GM13977 (cell line): ENCODE measurements around the gene SYPL2.

ENCODE experiments used
- DNase-seq: peaks from one replicate; pipeline ENCODE4 v3.0.0; 2012; ENCODE audit warnings: low spot score
- CTCF ChIP-seq: IDR thresholded peaks from 2 replicates; pipeline ENCODE4 v1.5.1; 2012; ENCODE audit warnings: mild to moderate bottlenecking, control low read depth; ENCODE audit not compliant: insufficient read depth; ENCODE audit errors: extremely low read depth, missing control alignments
- in situ Hi-C: fragments of 300-500 bp; cut with MboI; formaldehyde crosslinking; loops from one replicate; pipeline ENCODE4 v1.12.0; 2022; ENCODE audit warnings: low sequenced_read_pairs, low pct_unique_long_range_greater_than_20kb, mixed read lengths, inconsistent platforms; ENCODE audit not compliant: unreplicated experiment

The SYPL2 gene

DNA sequence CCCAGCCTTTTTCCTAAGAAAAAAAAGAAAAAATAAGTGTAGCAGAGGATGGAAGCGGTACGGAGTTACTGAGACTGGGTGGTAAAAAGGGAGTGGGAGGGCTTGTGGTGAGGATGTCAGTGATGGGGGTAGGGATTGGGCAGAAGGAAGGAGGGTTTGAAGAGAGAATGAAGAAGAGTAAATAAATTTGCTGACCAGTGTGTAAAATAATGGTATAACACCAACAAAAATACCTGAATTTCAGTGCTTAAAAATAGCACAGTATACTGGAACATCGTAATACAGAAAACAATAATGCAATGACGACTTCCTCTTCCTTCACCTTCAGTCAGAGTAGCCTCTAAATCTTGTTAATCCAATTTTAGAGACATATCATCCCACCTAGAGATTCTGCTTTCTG is 18.8 kb upstream of the SYPL2 start:
- no peak for TF ChIP-seq CTCF
- DNase-seq, result no peak
- in situ Hi-C loops, result no loop called here

- TF ChIP-seq CTCF, result no peak
- DNase-seq, result no peak
- in situ Hi-C loops, result no loop called here
Measured at GRCh38 chr1:109454497-109455133, 11.7 kb upstream of the SYPL2 start.

GRCh38 chr1:109457819-109458218 is 8.5 kb upstream of the SYPL2 start:
- no peak for TF ChIP-seq CTCF
- in situ Hi-C loops, result no loop called here
- DNase-seq, result no peak

DNA sequence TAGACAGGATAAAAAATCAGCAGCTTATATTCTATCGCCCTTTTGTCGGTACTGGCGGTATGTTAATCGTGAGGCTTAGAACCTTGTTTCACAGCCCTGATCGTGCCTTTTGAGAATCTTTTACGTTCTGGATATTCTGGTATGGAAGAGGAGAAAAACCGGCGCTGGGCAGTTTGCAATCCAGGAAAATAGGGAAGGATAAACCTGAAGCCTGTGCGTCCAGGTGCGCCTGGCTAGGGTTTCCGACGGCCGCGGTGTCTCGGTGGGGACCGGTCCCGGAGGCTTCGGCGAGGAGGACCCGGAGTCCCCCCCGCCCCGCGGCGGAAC is 258 bp upstream of the SYPL2 start:
- in situ Hi-C loops, result no loop called here
- peak; percentile 7 for DNase-seq
- no peak for TF ChIP-seq CTCF

DNA sequence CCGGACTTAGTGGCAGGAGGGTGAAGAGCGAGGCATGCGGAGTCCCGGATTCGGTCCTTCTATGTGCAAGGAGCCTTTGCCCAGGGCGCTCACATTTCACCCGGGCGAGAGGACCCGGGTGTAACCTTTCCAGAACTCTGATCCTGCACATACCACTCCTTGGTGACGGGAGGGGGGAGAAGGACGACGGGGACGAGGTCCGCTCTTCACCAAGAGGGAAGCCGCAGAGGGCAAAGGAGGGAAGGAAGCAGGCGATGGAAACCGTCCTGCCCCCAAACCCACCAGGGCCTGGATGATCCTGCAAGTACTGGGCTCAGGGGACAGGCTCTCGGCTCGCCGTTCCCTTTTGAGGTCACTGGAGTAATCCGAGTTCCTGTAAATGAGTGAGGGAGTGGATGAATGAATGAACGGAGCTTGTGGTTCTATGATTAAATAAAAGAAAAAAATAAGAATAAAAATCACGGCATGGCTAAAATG is 993 bp downstream of the SYPL2 start:
- DNase-seq, result no peak
- TF ChIP-seq CTCF, result no peak
- in situ Hi-C loops, result no loop called here

DNA sequence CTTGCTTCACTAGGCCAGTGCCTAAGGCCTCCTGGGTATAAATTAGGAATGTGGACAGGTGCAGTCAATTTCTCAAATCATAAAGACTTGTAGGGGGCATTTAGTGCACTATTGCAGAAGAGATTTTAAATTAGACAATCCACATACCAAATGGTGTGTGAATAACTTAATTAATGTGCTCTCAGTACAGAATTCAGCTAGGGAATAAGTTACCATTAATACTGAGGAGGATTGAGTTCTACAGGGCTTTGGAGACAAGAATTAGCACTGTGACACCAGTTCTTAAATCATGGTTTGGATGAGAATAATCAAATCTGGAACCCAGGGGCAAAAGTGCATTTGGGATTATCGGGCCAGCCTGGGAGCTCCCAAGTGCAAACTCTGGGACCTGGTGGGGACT is 1.7 kb downstream of the SYPL2 start:
- no peak for DNase-seq
- in situ Hi-C loops, result no loop called here
- TF ChIP-seq CTCF, result no peak

GRCh38 chr1:109468903-109469302 is 2.6 kb downstream of the SYPL2 start:
- TF ChIP-seq CTCF, result no peak
- in situ Hi-C loops, result no loop called here
- DNase-seq, result peak; percentile 4
